Caco-2 (cell line): ENCODE results near the gene PAPOLG. TPM values are rescaled to one million over a fixed set of nuclear protein-coding genes. Genes with fewer than 3 reads are reported as not detected.
"Not testable (repeated sequence)": the region's sequence is repeated elsewhere in the genome, so short reads cannot be mapped to it uniquely, and the experiment has no call there.

ENCODE experiments used
- BruUV-seq: library from RNA; stranded (reverse); fragments of 400-500 nt; replicated peaks from 2 replicates; lab custom pipeline; 2021; lab: Mats Ljungman, UMichigan
- CTCF ChIA-PET: fragments of 300-600 bp; sonication (Branson Sonifier 250); formaldehyde crosslinking; loops from one replicate; lab custom pipeline; 2022; ENCODE audit warnings: antibody characterized with exemption; lab: Charles Lee
- POLR2A ChIA-PET: fragments of 300-600 bp; sonication (Branson Sonifier 250); formaldehyde crosslinking; loops from one replicate; lab custom pipeline; 2022; ENCODE audit warnings: antibody characterized with exemption; lab: Charles Lee
- DNase-seq, 2 experiments: peaks; one replicate each; pipeline versions ENCODE4 v3.0.0 to v3.0.0-alpha.2; 2020 to 2022
- H3K27me3 ChIP-seq: replicated peaks from 2 replicates; pipeline ENCODE4 v1.6.0; 2011; ENCODE audit warnings: low read length; ENCODE audit not compliant: control insufficient read depth, insufficient read depth
- H3K36me3 ChIP-seq: 2 replicates; pipeline ENCODE4 v1.5.1; 2011; ENCODE audit warnings: low read length; ENCODE audit not compliant: control insufficient read depth, insufficient read depth
- H3K4me1 ChIP-seq: fragments of 250-450 bp; sonication (Bioruptor Pico); 2 replicates; pipeline ENCODE4 v1.5.1; 2020; ENCODE audit warnings: mild to moderate bottlenecking
- H3K4me3 ChIP-seq: 2 replicates; pipeline ENCODE4 v1.5.1; 2011; ENCODE audit warnings: low read depth, mild to moderate bottlenecking, control low read depth, low read length
- H3K9me3 ChIP-seq: fragments of 250-450 bp; sonication (Bioruptor Pico); 2 replicates; pipeline ENCODE4 v1.5.1; 2020; ENCODE audit warnings: mild to moderate bottlenecking, moderate library complexity
- H3K27ac Mint-ChIP-seq: one replicate; pipeline ENCODE4 v1.8.0; 2022; ENCODE audit warnings: mixed read lengths; ENCODE audit not compliant: unreplicated experiment
- H3K27me3 Mint-ChIP-seq: one replicate; pipeline ENCODE4 v1.8.0; 2022; ENCODE audit warnings: mixed read lengths; ENCODE audit not compliant: insufficient read depth, unreplicated experiment
- H3K36me3 Mint-ChIP-seq: one replicate; pipeline ENCODE4 v1.8.0; 2022; ENCODE audit warnings: mild to moderate bottlenecking, mixed read lengths; ENCODE audit not compliant: insufficient read depth, unreplicated experiment
- H3K4me1 Mint-ChIP-seq: one replicate; pipeline ENCODE4 v1.8.0; 2022; ENCODE audit warnings: low read depth, mixed read lengths; ENCODE audit not compliant: unreplicated experiment
- H3K4me3 Mint-ChIP-seq: one replicate; pipeline ENCODE4 v1.8.0; 2022; ENCODE audit warnings: mild to moderate bottlenecking, moderate library complexity, mixed read lengths; ENCODE audit not compliant: unreplicated experiment
- H3K9me3 Mint-ChIP-seq: one replicate; pipeline ENCODE4 v1.8.0; 2022; ENCODE audit warnings: mixed read lengths; ENCODE audit not compliant: unreplicated experiment
- intact Hi-C: fragments of 100-400 bp; cut with micrococcal nuclease; formaldehyde crosslinking; loops from one replicate; pipeline ENCODE4 v1.10.0; 2022; ENCODE audit not compliant: unreplicated experiment
- total RNA-seq: library from RNA; stranded (reverse); gene quantifications from 2 replicates; pipeline ENCODE4 v1.2.3, GENCODE V29; 2022
- TF ChIP-seq, protein P1 (sequence below), 2 experiments: fragments of 200-600 bp in 1 of 2; IDR thresholded peaks; 1 replicate in 1 of 2; 2 replicates in 1 of 2; pipeline versions ENCODE4 v1.5.1 to v1.8.0; 2011 to 2022; ENCODE audit warnings: antibody characterized with exemption in 1 of 2, control low read depth in 1 of 2, inconsistent platforms in 1 of 2, low read depth in 1 of 2, low read length in 1 of 2, mild to moderate bottlenecking in 1 of 2, moderate library complexity in 1 of 2; ENCODE audit not compliant: insufficient read depth in 1 of 2, severe bottlenecking in 1 of 2, unreplicated experiment in 1 of 2

PAPOLG gene
- total RNA-seq, 1 experiment from 2014 or later, result 14.4 TPM

- DNase-seq, result no peak
- TF ChIP-seq, protein P1, sequence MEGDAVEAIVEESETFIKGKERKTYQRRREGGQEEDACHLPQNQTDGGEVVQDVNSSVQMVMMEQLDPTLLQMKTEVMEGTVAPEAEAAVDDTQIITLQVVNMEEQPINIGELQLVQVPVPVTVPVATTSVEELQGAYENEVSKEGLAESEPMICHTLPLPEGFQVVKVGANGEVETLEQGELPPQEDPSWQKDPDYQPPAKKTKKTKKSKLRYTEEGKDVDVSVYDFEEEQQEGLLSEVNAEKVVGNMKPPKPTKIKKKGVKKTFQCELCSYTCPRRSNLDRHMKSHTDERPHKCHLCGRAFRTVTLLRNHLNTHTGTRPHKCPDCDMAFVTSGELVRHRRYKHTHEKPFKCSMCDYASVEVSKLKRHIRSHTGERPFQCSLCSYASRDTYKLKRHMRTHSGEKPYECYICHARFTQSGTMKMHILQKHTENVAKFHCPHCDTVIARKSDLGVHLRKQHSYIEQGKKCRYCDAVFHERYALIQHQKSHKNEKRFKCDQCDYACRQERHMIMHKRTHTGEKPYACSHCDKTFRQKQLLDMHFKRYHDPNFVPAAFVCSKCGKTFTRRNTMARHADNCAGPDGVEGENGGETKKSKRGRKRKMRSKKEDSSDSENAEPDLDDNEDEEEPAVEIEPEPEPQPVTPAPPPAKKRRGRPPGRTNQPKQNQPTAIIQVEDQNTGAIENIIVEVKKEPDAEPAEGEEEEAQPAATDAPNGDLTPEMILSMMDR (IDR thresholded peaks at IDR 0.05; ENCODE audit: insufficient read depth in 1 of 2, low read depth in 1 of 2, low read length in 1 of 2, severe bottlenecking in 1 of 2, unreplicated experiment in 1 of 2), result no peak
- H3K9me3 Mint-ChIP-seq, result no peaks in the 10 kb centered on the region
- ChIA-PET CTCF (no interaction called here), POLR2A (no interaction called here)
- Histone ChIP-seq H3K27me3 (no peaks in the 10 kb centered on the region), H3K9me3 (no peaks in the 10 kb centered on the region), H3K36me3 (no peaks in the 10 kb centered on the region), H3K4me3 (no peak overlapping the region), H3K4me1 (no peaks in the 10 kb centered on the region)
- BruUV-seq, result no TSS peak
- H3K36me3 Mint-ChIP-seq, result no peaks in the 10 kb centered on the region
- intact Hi-C loops, result no loop called here
- H3K4me1 Mint-ChIP-seq, result peaks cover 6% of the 10 kb centered on the region
- no peak overlapping the region for H3K27ac Mint-ChIP-seq
- no peak overlapping the region for H3K4me3 Mint-ChIP-seq
- H3K27me3 Mint-ChIP-seq, result peaks cover 10% of the 10 kb centered on the region
Observed at GRCh38 chr2:60811491-60812375, 55.7 kb downstream of the PAPOLG start.

DNA sequence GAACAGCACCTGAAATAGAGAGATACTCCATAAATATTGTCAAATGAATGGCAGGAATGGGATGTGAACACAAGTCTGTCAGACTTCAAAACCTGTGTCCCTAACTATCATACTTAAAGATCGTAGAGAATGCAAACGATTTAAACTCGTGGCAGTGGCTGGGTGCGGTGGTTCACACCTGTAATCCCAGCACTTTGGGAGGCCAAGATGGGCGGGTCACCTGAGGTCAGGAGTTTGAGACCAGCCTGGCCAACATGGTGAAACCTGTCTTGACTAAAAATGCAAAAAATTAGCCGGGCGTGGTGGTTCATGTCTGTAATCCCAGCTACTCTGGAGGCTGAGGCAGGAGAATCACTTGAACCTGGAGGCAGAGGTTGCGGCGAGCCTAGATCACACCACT, 61.1 kb downstream of the PAPOLG start:
- H3K36me3 Mint-ChIP-seq, H3K4me1 ChIP-seq, H3K4me3 Mint-ChIP-seq, H3K4me1 Mint-ChIP-seq, H3K36me3 ChIP-seq, H3K27ac Mint-ChIP-seq, H3K4me3 ChIP-seq, POLR2A ChIA-PET, intact Hi-C loops, BruUV-seq, H3K9me3 ChIP-seq, DNase-seq, H3K9me3 Mint-ChIP-seq, H3K27me3 ChIP-seq: not testable (repeated sequence)
- peaks cover 10% of the 10 kb centered on the region for H3K27me3 Mint-ChIP-seq
- CTCF ChIA-PET, result interaction anchor here (0.6 kb wide), 1 partner anchor 1197 kb away, joined by 6 read pairs; no protein-coding TSS in a partner anchor

- Mint-ChIP-seq H3K4me1 (no peaks in the 10 kb centered on the region), H3K4me3 (no peak overlapping the region), H3K27ac (no peak overlapping the region), H3K27me3 (peaks cover 10% of the 10 kb centered on the region), H3K9me3 (no peaks in the 10 kb centered on the region), H3K36me3 (no peaks in the 10 kb centered on the region)
- H3K4me3 ChIP-seq, result no peak overlapping the region
- intact Hi-C loops, result no loop called here
- H3K9me3 ChIP-seq, result no peaks in the 10 kb centered on the region
- H3K36me3 ChIP-seq, result no peaks in the 10 kb centered on the region
- BruUV-seq, result no TSS peak
- no peaks in the 10 kb centered on the region for H3K27me3 ChIP-seq
- CTCF ChIA-PET, result interaction anchor here (0.6 kb wide), 1 partner anchor 181 kb away, joined by 3 read pairs; no protein-coding TSS in a partner anchor
- TF ChIP-seq, protein P1 (IDR thresholded peaks at IDR 0.05; ENCODE audit: insufficient read depth in 1 of 2, low read depth in 1 of 2, low read length in 1 of 2, severe bottlenecking in 1 of 2, unreplicated experiment in 1 of 2), result no peak
- POLR2A ChIA-PET, result no interaction called here
- peak in 1 of 2 experiments; percentile 21 for DNase-seq
- H3K4me1 ChIP-seq, result no peaks in the 10 kb centered on the region
Observed at GRCh38 chr2:60818272-60818671, 62.2 kb downstream of the PAPOLG start.
